Endothelial cell of umbilical vein (primary cell): ENCODE data around the gene MAJIN.

Experiments
- JUN ChIP-seq: IDR thresholded peaks from 2 replicates; pipeline ENCODE4 v1.6.1; 2011; ENCODE audit warnings: borderline replicate concordance, low read depth; ENCODE audit not compliant: insufficient read length, insufficient read depth
- POLR2A ChIP-seq: IDR thresholded peaks from 2 replicates; pipeline ENCODE4 v1.6.1; 2012; ENCODE audit warnings: low read depth, mild to moderate bottlenecking, control low read depth, low read length
- POLR2AphosphoS5 ChIP-seq: IDR thresholded peaks from 2 replicates; pipeline ENCODE4 v1.6.1; 2012; ENCODE audit warnings: low read depth, mild to moderate bottlenecking, control low read depth, low read length, moderate library complexity; ENCODE audit not compliant: insufficient read depth
- TF ChIP-seq, protein P1 (sequence below), 2 donors: IDR thresholded peaks; 1 replicate in 1 of 2; 2 replicates in 1 of 2; pipeline ENCODE4 v1.5.1; 2011; ENCODE audit warnings: low read length in 2 of 2, mild to moderate bottlenecking in 2 of 2, moderate library complexity in 2 of 2, control low read depth in 1 of 2, inconsistent platforms in 1 of 2, low read depth in 1 of 2; ENCODE audit not compliant: insufficient read depth in 1 of 2; ENCODE audit errors: extremely low read depth in 1 of 2

DNA sequence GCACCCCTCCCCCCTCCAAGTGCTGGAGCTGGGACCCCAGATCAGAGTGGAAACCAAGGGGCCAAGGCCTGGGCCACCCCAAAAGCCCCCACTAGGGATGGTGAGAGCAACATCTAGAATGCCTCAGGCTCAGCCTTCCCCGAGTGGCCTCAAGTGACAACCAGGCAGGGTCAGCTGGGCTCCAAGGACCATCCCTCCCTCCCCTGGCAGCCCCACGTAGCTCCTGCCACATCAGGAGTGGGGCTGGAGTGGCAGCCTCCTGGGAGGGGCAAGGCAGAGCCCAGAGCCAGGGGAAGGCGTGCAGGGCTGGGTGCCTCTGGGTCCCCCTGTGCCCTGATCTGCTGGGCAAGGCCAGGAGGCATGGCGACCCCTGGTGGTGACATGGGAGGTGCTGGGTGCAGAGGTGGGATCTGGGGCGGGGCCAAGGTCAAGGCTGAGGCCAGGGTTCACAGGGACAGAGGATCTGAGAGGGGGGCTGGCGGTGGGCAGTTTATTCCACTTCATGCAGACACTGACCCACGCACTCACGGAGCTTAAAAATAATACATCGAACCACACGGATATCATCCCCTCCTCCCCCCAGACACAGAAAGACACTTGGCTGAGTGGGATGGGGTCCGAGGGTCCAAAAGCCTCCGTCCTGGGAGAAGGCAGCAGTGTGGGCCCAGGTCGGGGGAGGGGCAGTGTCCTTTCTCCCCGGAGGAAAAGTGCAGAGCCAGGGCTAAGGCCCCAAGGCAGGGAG lies 77.7 kb downstream of the MAJIN start:
- TF ChIP-seq, protein P1, sequence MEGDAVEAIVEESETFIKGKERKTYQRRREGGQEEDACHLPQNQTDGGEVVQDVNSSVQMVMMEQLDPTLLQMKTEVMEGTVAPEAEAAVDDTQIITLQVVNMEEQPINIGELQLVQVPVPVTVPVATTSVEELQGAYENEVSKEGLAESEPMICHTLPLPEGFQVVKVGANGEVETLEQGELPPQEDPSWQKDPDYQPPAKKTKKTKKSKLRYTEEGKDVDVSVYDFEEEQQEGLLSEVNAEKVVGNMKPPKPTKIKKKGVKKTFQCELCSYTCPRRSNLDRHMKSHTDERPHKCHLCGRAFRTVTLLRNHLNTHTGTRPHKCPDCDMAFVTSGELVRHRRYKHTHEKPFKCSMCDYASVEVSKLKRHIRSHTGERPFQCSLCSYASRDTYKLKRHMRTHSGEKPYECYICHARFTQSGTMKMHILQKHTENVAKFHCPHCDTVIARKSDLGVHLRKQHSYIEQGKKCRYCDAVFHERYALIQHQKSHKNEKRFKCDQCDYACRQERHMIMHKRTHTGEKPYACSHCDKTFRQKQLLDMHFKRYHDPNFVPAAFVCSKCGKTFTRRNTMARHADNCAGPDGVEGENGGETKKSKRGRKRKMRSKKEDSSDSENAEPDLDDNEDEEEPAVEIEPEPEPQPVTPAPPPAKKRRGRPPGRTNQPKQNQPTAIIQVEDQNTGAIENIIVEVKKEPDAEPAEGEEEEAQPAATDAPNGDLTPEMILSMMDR (IDR thresholded peaks at IDR 0.05; ENCODE audit: extremely low read depth in 1 of 2, insufficient read depth in 1 of 2, low read depth in 1 of 2, low read length in 2 of 2): peak; percentile 93 to 95
- TF ChIP-seq POLR2AphosphoS5 (no peak), JUN (no peak), POLR2A (no peak)
